Measurements from ENCODE around the gene ANKRD33B.

ANKRD33B gene

GRCh38 chr5:10689391-10690081 lies 125.7 kb downstream of the ANKRD33B start:
- H4K8ac ChIP-seq (ENCODE audit: low read length): no peak overlapping the region
- H3K14ac ChIP-seq (ENCODE audit: low read length in 2 of 2): peak overlapping the region in 1 of 2 experiments; percentile 12
- no peak overlapping the region for H2BK120ac ChIP-seq (ENCODE audit: low read depth, low read length)
- H3K18ac ChIP-seq (ENCODE audit: low read depth in 1 of 2, low read length in 2 of 2): peak overlapping the region in 1 of 2 experiments; percentile 25
- H2AFZ ChIP-seq (ENCODE audit: low read depth, low read length): no peak overlapping the region
- 82% methylated on average over 11 of the region's 11 CpGs for WGBS
- H2AK5ac ChIP-seq (ENCODE audit: low read length, severe bottlenecking): peak overlapping the region; percentile 74
- peak; percentile 31 for DNase-seq
- no peak overlapping the region for H4K91ac ChIP-seq (ENCODE audit: low read length)
- no peak overlapping the region for H3K4me2 ChIP-seq (ENCODE audit: low read length, poor library complexity, severe bottlenecking)
- no peaks in the 10 kb centered on the region for H3K27me3 ChIP-seq (ENCODE audit: control insufficient read depth in 1 of 2, insufficient read depth in 1 of 2, low read length in 2 of 2)
- no peak overlapping the region for H2BK12ac ChIP-seq (ENCODE audit: low read length in 2 of 2)
- peak overlapping the region; percentile 97 for H2BK5ac ChIP-seq (ENCODE audit: low read depth, low read length, poor library complexity, severe bottlenecking)
- H2BK15ac ChIP-seq (ENCODE audit: low read depth, poor library complexity, severe bottlenecking): no peak overlapping the region
- H3K27ac ChIP-seq (ENCODE audit: low read length, poor library complexity, severe bottlenecking): peak overlapping the region; percentile 99
- H3K36me3 ChIP-seq (ENCODE audit: control insufficient read depth in 1 of 2, insufficient read depth in 2 of 2, low read depth in 1 of 2, low read length in 2 of 2): peaks cover 10 to 21% of the 10 kb centered on the region in 2 experiments
- peaks cover 28% of the 10 kb centered on the region for H3K4me1 ChIP-seq (ENCODE audit: control insufficient read depth, insufficient read depth, low read depth, low read length)
- H3K79me1 ChIP-seq (replicated peaks; ENCODE audit: low read length, poor library complexity, severe bottlenecking): peaks cover 15% of the 10 kb centered on the region
- no peak overlapping the region for H3K4ac ChIP-seq (ENCODE audit: low read depth in 1 of 2, low read length in 2 of 2)
- H3K4me3 ChIP-seq (ENCODE audit: insufficient read depth in 1 of 2, low read depth in 1 of 2, low read length in 2 of 2): no peak overlapping the region
- H3K23ac ChIP-seq (ENCODE audit: low read length in 2 of 2): no peak overlapping the region
- no peak overlapping the region for H3K9ac ChIP-seq (ENCODE audit: low read length)
- H3K9me3 ChIP-seq (ENCODE audit: control insufficient read depth, low read length): peaks cover 5% of the 10 kb centered on the region

DNA sequence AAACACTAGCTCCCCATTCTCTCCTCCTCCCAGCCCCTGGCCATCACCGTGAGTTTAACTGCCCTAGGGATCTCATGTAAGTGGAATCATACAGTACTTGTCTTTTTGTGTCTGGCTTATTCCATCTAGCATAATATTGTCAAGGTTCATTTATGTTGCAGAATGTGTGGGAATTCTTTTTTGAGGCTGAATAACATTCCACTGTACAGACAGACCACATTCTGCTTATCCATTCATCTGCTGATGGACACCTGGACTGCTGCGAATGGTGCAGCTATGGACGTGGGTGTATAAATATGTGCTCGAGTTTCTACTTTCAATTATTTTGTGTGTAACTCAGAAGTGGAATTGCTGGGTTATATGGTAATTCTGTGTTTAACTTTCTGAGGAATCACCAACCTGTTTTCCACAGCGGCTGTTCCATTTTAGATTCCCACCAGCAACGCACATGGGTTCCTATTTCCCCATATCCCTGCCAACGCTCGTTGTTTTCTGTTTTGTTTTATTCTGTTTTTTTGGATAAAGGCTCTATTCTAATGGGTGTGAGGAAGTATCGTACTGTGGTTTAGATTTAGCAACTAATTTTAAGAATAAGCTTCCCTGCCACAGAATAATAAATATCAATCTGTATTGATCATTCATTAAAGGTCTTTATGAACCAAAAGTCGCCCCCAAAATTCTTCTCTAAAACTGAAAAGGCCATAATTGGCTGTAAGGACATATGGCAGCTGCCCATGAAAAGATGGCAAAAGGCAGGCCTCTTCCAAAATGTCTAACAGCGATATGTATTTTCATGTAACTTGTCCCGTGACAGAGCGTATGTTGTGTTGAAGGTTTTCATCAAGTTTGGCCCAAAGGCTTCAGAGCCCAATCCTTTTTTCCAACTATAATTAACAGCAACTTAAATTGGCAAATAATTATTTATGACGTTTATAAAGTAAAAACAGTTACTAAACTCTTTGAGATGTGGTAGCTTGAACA lies 126.9 kb downstream of the ANKRD33B start:
- Histone ChIP-seq H2AK5ac (ENCODE audit: low read length, severe bottlenecking) (peak overlapping the region; percentile 95), H3K27me3 (ENCODE audit: control insufficient read depth in 1 of 2, insufficient read depth in 1 of 2, low read length in 2 of 2) (no peaks in the 10 kb centered on the region), H3K4me1 (ENCODE audit: control insufficient read depth, insufficient read depth, low read depth, low read length) (peaks cover 33% of the 10 kb centered on the region), H4K91ac (ENCODE audit: low read length) (no peak overlapping the region), H3K36me3 (ENCODE audit: control insufficient read depth in 1 of 2, insufficient read depth in 2 of 2, low read depth in 1 of 2, low read length in 2 of 2) (peaks cover 8 to 15% of the 10 kb centered on the region in 2 experiments), H4K8ac (ENCODE audit: low read length) (no peak overlapping the region), H3K4me3 (ENCODE audit: insufficient read depth in 1 of 2, low read depth in 1 of 2, low read length in 2 of 2) (no peak overlapping the region), H3K14ac (ENCODE audit: low read length in 2 of 2) (no peak overlapping the region), H3K9ac (ENCODE audit: low read length) (no peak overlapping the region), H3K23ac (ENCODE audit: low read length in 2 of 2) (no peak overlapping the region), H3K9me3 (ENCODE audit: control insufficient read depth, low read length) (peaks cover 5% of the 10 kb centered on the region), H3K18ac (ENCODE audit: low read depth in 1 of 2, low read length in 2 of 2) (no peak overlapping the region), H3K4me2 (ENCODE audit: low read length, poor library complexity, severe bottlenecking) (no peak overlapping the region), H2BK120ac (ENCODE audit: low read depth, low read length) (no peak overlapping the region), H2BK12ac (ENCODE audit: low read length in 2 of 2) (no peak overlapping the region), H3K27ac (ENCODE audit: low read length, poor library complexity, severe bottlenecking) (peak overlapping the region; percentile 99), H2AFZ (ENCODE audit: low read depth, low read length) (no peak overlapping the region), H3K4ac (ENCODE audit: low read depth in 1 of 2, low read length in 2 of 2) (no peak overlapping the region), H2BK15ac (ENCODE audit: low read depth, poor library complexity, severe bottlenecking) (no peak overlapping the region), H2BK5ac (ENCODE audit: low read depth, low read length, poor library complexity, severe bottlenecking) (peak overlapping the region; percentile 67), H3K79me1 (replicated peaks; ENCODE audit: low read length, poor library complexity, severe bottlenecking) (peaks cover 10% of the 10 kb centered on the region)
- WGBS: 85% methylated on average over 9 of the region's 14 CpGs
- no peak for DNase-seq

DNA sequence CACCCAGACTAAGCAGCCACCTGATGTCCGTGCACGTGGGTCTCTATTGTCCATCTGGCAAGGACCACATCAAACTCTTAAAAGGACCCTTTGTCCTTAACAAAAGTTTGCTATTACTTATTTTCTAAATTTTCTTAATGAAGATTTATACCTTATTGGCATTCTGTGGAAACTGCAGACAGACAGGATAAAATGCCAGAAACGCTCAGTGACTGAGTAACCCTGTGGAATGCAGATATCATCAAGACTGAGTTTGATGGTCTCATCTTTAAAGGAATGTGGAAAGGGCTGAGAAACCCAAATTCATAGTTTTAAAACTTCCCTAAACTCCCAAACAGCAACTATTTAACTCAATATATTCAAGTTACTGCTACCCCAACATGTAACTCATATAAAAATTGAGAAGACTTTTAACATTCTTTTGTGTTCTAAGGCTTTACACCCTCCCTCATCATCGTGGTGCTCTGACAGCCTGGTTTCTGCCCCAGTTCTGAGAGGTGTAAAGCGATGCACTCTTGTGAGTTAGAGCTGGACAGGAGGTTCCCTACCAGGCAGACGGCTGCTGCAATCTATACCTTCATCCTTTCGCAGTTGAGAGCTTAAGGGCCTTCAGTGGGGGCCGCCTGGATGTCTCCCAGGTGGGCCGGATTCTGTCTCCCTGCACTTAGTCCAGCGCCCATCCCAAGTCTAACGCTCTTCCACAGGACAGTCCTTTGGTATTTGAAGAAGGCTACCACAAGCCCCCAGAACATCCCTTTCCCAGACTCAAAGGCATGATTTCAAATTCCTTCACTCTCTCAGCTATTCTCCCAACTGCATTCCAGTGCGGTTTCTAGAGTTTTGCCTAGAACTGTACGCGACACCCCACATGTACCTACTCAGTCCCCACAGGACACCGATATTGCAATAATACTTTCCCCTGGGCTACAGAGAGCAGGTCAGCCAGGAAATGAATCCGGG lies 128.2 kb downstream of the ANKRD33B start:
- peak overlapping the region; percentile 95 for H2AK5ac ChIP-seq (ENCODE audit: low read length, severe bottlenecking)
- no peak overlapping the region for H2BK15ac ChIP-seq (ENCODE audit: low read depth, poor library complexity, severe bottlenecking)
- peak overlapping the region; percentile 36 for H3K4me2 ChIP-seq (ENCODE audit: low read length, poor library complexity, severe bottlenecking)
- peak overlapping the region; percentile 100 for H2BK5ac ChIP-seq (ENCODE audit: low read depth, low read length, poor library complexity, severe bottlenecking)
- peak; percentile 44 for DNase-seq
- H3K36me3 ChIP-seq (ENCODE audit: control insufficient read depth in 1 of 2, insufficient read depth in 2 of 2, low read depth in 1 of 2, low read length in 2 of 2): peaks cover 0 to 15% of the 10 kb centered on the region in 2 experiments
- peak overlapping the region in 1 of 2 experiments; percentile 69 for H3K18ac ChIP-seq (ENCODE audit: low read depth in 1 of 2, low read length in 2 of 2)
- H4K8ac ChIP-seq (ENCODE audit: low read length): peak overlapping the region; percentile 79
- H3K79me1 ChIP-seq (replicated peaks; ENCODE audit: low read length, poor library complexity, severe bottlenecking): peaks cover 13% of the 10 kb centered on the region
- no peak overlapping the region for H3K4me3 ChIP-seq (ENCODE audit: insufficient read depth in 1 of 2, low read depth in 1 of 2, low read length in 2 of 2)
- H2BK12ac ChIP-seq (ENCODE audit: low read length in 2 of 2): peak overlapping the region in 1 of 2 experiments; percentile 49
- no peak overlapping the region for H2BK120ac ChIP-seq (ENCODE audit: low read depth, low read length)
- peak overlapping the region; percentile 21 for H4K91ac ChIP-seq (ENCODE audit: low read length)
- H3K27ac ChIP-seq (ENCODE audit: low read length, poor library complexity, severe bottlenecking): peak overlapping the region; percentile 99
- H3K4ac ChIP-seq (ENCODE audit: low read depth in 1 of 2, low read length in 2 of 2): no peak overlapping the region
- H3K9me3 ChIP-seq (ENCODE audit: control insufficient read depth, low read length): no peaks in the 10 kb centered on the region
- no peak overlapping the region for H3K14ac ChIP-seq (ENCODE audit: low read length in 2 of 2)
- peak overlapping the region; percentile 13 for H3K9ac ChIP-seq (ENCODE audit: low read length)
- WGBS: 33% methylated on average over 16 of the region's 16 CpGs
- H3K27me3 ChIP-seq (ENCODE audit: control insufficient read depth in 1 of 2, insufficient read depth in 1 of 2, low read length in 2 of 2): no peaks in the 10 kb centered on the region
- no peak overlapping the region for H2AFZ ChIP-seq (ENCODE audit: low read depth, low read length)
- H3K4me1 ChIP-seq (ENCODE audit: control insufficient read depth, insufficient read depth, low read depth, low read length): peaks cover 43% of the 10 kb centered on the region
- H3K23ac ChIP-seq (ENCODE audit: low read length in 2 of 2): no peak overlapping the region
